HPDE6-E6E7 (cell line): ENCODE measurements around the gene VPS26A.

Source experiments
- DNase-seq: peaks from one replicate; pipeline ENCODE4 v3.0.0; 2011; ENCODE audit warnings: missing footprints; ENCODE audit errors: extremely low spot score

Gene VPS26A

GRCh38 chr10:69123747-69124562 is at the start of gene VPS26A:
VPS26A (plus strand) TSS chr10:69124178; CDS start chr10:69124278, 100 bp downstream.
- peak; percentile 94 for DNase-seq

DNA sequence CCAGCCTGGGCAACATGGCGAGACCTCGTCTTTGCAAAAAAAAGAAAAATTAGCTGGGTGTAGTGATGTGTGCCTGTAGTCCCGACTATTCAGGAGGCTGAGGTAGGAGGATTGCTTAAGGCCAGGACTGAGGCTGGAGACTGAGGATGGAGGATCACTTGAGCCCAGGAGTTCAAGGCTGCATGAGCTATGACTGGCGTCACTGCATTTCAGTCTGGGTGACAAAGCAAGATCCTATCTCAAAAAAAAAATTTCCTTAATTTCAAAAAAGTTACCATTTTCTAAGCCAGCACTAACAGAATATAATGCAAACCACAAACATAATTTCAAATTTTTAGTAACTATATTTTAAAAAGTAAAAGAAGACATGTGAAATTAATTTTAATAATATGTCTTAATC is 49.4 kb upstream of the VPS26A start:
- no peak for DNase-seq

DNA sequence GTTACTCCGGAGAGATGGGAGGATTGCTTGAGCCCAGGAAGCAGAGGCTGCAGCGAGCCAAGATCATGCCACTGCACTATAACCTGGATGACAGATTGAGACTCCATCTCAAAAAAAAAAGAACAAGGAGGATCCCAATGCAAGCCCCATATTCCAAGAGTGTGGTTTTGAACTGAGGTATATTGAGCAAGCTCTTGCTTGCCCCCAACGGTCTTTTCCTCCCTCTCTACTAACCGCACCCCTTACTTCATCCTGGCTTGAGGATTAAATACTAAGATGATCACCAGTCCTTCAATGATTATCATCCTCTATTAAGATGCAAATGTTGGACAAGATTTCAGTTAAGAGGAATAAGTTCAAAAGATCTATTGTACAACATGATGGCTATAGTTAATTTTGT is 48.5 kb upstream of the VPS26A start:
- DNase-seq: no peak

GRCh38 chr10:69078311-69078710 is 45.7 kb upstream of the VPS26A start:
- no peak for DNase-seq

GRCh38 chr10:69080226-69080625 is 43.8 kb upstream of the VPS26A start:
- DNase-seq: no peak

- DNase-seq: no peak
Observed at GRCh38 chr10:69086001-69086509, 37.9 kb upstream of the VPS26A start.

- no peak for DNase-seq
Observed at GRCh38 chr10:69087590-69088470, 36.1 kb upstream of the VPS26A start, which contains the start of gene SRGN. SRGN (plus strand) TSS chr10:69088103; CDS start chr10:69088158, 55 bp downstream.

DNA sequence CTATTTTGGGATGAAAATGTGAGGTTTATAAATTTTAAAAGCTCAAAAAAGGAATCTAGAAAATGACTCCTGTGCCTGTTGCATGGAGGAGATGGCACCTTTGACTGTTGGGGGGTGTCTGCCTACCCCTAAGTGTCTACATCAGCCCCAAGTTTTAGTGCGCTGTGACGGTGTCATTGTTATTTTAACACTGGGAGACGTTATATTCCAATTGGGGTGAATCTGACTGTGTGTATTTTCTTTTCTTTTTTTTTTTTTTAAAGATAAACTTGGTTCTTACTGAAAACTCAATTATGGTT is 35.6 kb upstream of the VPS26A start:
- DNase-seq: no peak

DNA sequence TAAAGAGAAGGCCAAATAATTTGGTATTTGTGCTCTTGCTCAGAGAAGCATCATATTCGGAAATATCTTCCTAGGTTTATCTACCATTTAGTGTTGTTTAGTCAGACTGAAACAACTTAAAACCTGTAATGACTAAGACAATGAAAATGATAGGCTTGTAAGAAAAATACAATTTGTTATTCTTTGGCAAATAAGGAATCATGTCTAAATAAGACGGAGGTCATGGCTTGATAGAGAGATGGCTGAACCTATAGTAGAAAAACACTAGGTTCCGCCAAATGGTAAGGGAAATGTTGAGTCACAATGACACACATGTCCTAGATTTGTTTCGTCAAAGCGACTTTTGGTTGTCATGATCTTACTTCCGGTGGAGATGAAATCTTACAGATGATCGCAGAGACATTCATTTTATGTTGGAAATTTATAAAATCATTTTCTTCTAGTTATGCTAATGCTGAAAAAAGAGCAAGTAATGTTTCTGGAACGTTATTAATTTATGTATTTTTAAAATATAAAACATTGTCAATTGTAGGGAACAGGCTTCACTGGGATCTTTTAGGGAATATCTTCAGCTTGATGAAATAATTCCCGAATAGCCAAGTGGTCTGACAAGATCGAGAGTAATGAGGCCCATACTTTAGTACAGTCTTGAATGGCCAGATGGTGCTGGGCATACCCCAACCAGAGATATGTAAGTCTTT is 35.0 kb upstream of the VPS26A start:
- DNase-seq: no peak

GRCh38 chr10:69089638-69090599 is 34.1 kb upstream of the VPS26A start:
- DNase-seq: no peak

DNA sequence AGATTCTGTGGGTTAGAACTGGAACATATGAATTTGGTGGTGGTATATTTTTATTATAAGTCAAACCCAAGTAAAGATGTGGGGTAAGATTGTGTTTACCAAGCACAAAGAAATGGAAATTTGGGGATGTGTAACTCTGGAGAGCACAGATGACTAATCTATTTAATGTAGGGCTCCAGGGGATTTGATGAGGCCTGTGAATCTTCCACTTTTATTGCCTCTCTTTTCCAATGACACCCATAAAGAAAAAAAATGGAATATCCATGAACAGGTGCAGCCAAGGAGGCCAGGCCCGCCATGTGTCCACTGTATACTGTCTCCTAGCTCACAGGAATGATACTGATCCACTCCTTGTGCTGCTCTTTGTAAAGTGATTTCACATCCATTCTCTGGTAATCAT is 33.3 kb upstream of the VPS26A start:
- no peak for DNase-seq

DNA sequence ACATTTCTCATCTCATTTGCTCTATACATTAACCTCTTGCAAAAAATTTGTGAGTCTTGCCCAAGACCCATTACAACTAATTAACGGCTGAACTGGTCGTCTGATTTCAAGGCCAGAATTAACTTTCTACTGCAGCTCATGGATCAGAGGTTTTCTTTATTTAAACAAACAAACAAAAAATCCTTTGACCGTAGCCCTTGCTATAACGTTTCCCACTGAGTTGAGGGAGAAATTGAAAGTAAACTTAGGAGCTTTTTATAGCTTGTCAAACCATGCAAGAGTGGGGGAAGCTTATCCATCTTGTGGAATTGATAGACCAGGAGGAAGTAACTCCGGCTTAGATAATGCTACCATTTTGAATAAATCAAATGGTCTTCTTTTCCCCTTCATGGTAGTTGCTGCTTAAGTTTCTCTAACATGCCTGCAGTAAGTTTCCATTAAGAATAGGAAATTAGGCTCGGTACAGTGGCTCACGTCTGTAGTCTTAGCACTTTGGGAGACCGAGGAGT is 32.8 kb upstream of the VPS26A start:
- DNase-seq: no peak

DNA sequence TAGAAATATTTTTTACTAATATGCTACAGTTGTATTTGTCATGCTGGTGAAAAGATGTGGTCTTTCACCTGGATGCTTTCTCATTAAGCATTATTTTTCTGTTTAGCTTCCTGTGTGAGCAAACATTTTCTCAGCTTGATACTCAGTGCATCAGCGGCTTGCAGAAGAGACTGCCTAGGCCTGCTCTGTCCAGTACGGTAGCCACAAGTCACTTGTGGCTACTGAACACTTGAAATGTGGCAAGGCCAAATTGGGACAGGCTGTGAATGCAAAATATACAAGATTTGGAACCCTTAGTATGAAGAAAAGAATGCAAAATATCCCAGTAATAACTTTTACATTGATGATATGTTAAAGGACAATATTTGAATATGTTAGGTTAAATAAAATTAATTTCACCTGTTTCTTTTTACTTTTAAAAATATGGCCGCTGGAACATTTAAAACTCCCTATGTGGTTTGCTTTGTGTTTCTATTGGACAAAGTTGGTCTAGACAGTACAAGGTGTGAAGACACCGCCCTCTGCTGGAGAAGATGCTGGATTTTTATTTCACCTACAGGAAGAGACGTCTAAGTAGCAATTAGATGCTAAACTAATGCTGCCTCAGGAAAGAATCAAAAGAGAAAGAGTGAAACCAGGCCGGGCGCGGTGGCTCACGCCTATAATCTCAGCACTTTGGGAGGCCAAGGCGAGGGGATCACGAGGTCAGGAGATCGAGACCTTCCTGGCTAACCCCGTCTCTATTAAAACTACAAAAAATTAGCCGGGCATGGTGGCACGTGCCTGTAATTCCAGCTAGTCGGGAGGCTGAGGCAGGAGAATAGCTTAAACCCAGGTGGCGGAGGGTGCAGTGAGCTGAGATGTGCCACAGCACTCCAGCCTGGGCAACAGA is 30.8 kb upstream of the VPS26A start:
- peak; percentile 43 for DNase-seq

DNA sequence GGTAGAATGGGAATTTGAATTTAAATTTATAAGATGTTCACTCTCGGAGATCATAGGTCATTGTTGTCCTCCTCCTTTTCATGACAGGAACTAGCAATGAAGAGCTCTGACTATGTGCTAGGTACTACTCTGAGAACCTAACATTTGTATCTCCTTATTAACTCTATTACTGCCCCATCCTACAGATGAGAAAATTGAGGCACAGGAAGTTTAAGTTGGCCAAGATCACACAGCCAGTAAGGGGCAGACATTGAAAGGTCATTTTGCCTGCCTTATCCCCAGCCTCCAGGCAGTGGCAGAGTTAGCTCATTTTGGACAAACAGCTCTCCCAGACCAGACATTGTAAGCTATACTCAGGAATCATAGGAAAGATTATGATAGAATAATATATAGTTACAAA is 30.0 kb upstream of the VPS26A start:
- DNase-seq: no peak

- no peak for DNase-seq
Observed at GRCh38 chr10:69096045-69096444, 27.9 kb upstream of the VPS26A start.

- no peak for DNase-seq
Observed at GRCh38 chr10:69097729-69098128, 26.2 kb upstream of the VPS26A start.

- no peak for DNase-seq
Observed at GRCh38 chr10:69100136-69100872, 23.7 kb upstream of the VPS26A start.

GRCh38 chr10:69101451-69102095 is 22.4 kb upstream of the VPS26A start:
- no peak for DNase-seq
